ENCODE measurements around the gene NCK1.

DNA sequence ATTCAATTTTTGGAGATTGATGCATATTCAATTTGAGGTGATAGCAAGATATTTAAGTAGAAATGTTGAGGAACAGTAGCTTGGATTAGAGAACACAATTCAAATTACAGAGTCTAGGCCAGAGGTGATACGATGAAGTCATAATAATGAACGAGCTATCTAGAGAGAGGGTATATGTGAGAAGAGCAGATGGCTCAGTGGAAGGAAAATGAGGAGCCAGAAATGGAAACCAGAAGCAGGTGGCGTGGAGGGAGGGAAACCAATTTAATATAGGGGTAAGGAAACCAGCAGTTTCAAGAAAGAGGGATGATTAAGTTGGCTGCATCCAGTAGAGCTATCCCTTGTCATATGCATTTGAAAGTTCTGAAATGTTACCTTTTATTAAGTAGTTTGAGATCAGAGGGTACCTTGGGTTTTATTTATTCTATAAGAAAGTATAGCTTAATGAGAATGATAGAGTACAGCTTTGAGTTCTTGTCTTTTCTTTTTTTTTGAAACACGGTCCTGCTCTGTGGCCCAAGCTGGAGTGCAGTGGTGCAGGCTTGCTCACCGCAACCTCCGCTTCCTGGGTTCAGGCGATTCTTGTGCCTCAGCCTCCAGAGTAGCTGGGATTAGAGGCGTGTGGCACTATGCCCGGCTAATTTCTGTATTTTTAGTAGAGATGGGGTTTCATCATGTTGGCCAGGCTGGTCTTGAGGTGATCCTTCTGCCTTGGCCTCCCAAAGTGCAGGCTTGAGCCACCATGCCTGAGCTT is 22.1 kb downstream of the NCK1 start:
- TF ChIP-seq EP300 (IDR thresholded peaks at IDR 0.05) (no peak), BHLHE40 (IDR thresholded peaks at IDR 0.05; ENCODE audit: low read depth, low read length) (no peak), MAZ (IDR thresholded peaks at IDR 0.05; ENCODE audit: borderline replicate concordance, low read depth, low read length) (no peak), POLR2A (IDR thresholded peaks at IDR 0.05; ENCODE audit: low read length) (no peak), RFX5 (IDR thresholded peaks at IDR 0.05) (no peak)
- TF ChIP-seq, protein P1, sequence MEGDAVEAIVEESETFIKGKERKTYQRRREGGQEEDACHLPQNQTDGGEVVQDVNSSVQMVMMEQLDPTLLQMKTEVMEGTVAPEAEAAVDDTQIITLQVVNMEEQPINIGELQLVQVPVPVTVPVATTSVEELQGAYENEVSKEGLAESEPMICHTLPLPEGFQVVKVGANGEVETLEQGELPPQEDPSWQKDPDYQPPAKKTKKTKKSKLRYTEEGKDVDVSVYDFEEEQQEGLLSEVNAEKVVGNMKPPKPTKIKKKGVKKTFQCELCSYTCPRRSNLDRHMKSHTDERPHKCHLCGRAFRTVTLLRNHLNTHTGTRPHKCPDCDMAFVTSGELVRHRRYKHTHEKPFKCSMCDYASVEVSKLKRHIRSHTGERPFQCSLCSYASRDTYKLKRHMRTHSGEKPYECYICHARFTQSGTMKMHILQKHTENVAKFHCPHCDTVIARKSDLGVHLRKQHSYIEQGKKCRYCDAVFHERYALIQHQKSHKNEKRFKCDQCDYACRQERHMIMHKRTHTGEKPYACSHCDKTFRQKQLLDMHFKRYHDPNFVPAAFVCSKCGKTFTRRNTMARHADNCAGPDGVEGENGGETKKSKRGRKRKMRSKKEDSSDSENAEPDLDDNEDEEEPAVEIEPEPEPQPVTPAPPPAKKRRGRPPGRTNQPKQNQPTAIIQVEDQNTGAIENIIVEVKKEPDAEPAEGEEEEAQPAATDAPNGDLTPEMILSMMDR (IDR thresholded peaks at IDR 0.05): no peak
- TF ChIP-seq, protein P2, sequence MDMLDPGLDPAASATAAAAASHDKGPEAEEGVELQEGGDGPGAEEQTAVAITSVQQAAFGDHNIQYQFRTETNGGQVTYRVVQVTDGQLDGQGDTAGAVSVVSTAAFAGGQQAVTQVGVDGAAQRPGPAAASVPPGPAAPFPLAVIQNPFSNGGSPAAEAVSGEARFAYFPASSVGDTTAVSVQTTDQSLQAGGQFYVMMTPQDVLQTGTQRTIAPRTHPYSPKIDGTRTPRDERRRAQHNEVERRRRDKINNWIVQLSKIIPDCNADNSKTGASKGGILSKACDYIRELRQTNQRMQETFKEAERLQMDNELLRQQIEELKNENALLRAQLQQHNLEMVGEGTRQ (IDR thresholded peaks at IDR 0.05): no peak

Measured in A549 (cell line).